A673 (cell line): ENCODE results near the gene ACYP2. TPM values are rescaled to one million over a fixed set of nuclear protein-coding genes. Genes with fewer than 3 reads are reported as not detected.
"Not testable (repeated sequence)": the region's sequence is repeated elsewhere in the genome, so short reads cannot be mapped to it uniquely, and the experiment has no call there.

Experiments used
- BruUV-seq: library from RNA; stranded (reverse); fragments of 400-500 nt; replicated peaks from 2 replicates; lab custom pipeline; 2021; lab: Mats Ljungman, UMichigan
- CTCF ChIA-PET: fragments of 300-600 bp; sonication (Branson Sonifier 250); formaldehyde crosslinking; loops from one replicate; lab custom pipeline; 2022; ENCODE audit warnings: antibody characterized with exemption; lab: Charles Lee
- POLR2A ChIA-PET: fragments of 300-600 bp; sonication (Branson Sonifier 250); formaldehyde crosslinking; loops from one replicate; lab custom pipeline; 2022; ENCODE audit warnings: antibody characterized with exemption; ENCODE audit not compliant: low non-redundant PET; lab: Charles Lee
- DNase-seq: peaks from one replicate; pipeline ENCODE4 v3.0.0-alpha.2; 2015; ENCODE audit warnings: low spot score
- H3K27ac ChIP-seq: fragments of 200-600 bp; sonication (generic); 2 replicates; pipeline ENCODE4 v1.5.1; 2016; ENCODE audit warnings: mixed run types, low read depth, mild to moderate bottlenecking, mixed read lengths, antibody characterized with exemption, low read length; ENCODE audit not compliant: poor library complexity, severe bottlenecking
- H3K27me3 ChIP-seq: fragments of 200-600 bp; sonication (generic); replicated peaks from 2 replicates; pipeline ENCODE4 v1.6.1; 2017; ENCODE audit warnings: mixed run types, low read depth, mild to moderate bottlenecking, mixed read lengths, antibody characterized with exemption, low read length; ENCODE audit not compliant: insufficient read depth, poor library complexity
- H3K36me3 ChIP-seq: fragments of 200-600 bp; sonication (generic); 2 replicates; pipeline ENCODE4 v1.6.1; 2016; ENCODE audit warnings: mixed run types, mild to moderate bottlenecking, mixed read lengths, antibody characterized with exemption, low read length; ENCODE audit not compliant: insufficient read depth, poor library complexity, severe bottlenecking
- H3K4me1 ChIP-seq: fragments of 200-600 bp; sonication (generic); 2 replicates; pipeline ENCODE4 v1.6.1; 2017; ENCODE audit warnings: mixed run types, mild to moderate bottlenecking, mixed read lengths, antibody characterized with exemption, low read length; ENCODE audit not compliant: insufficient read depth, poor library complexity, severe bottlenecking
- H3K4me3 ChIP-seq: fragments of 200-600 bp; sonication (generic); 2 replicates; pipeline ENCODE4 v1.5.1; 2016; ENCODE audit warnings: low read depth, mixed run types, mild to moderate bottlenecking, mixed read lengths, low read length; ENCODE audit not compliant: poor library complexity, severe bottlenecking
- H3K9me3 ChIP-seq: fragments of 200-600 bp; sonication (generic); 2 replicates; pipeline ENCODE4 v1.6.1; 2016; ENCODE audit warnings: mixed run types, low read depth, mild to moderate bottlenecking, mixed read lengths, antibody characterized with exemption, low read length; ENCODE audit not compliant: poor library complexity, severe bottlenecking
- CTCF ChIP-seq: fragments of 300-800, 200-600 bp; sonication (generic); conservative IDR thresholded peaks from 2 replicates; pipeline ENCODE4 v1.5.1; 2017; ENCODE audit warnings: low read depth, mild to moderate bottlenecking, antibody characterized with exemption, low read length, moderate library complexity, mixed read lengths
- EZH2 ChIP-seq: fragments of 200-600 bp; sonication (generic); IDR thresholded peaks from 2 replicates; pipeline ENCODE4 v1.6.1; 2017; ENCODE audit warnings: borderline replicate concordance, low read depth, mild to moderate bottlenecking, mixed read lengths, antibody characterized with exemption, low read length; ENCODE audit not compliant: poor library complexity, severe bottlenecking
- intact Hi-C: fragments of 100-400 bp; cut with micrococcal nuclease; formaldehyde crosslinking; loops from one replicate; pipeline ENCODE4 v1.10.0; 2022; ENCODE audit not compliant: unreplicated experiment
- total RNA-seq: library from RNA; stranded (reverse); gene quantifications from 2 replicates; pipeline ENCODE4 v1.2.3, GENCODE V29; 2021

The ACYP2 gene
- total RNA-seq, 1 experiment from 2014 or later, result 10.1 TPM

GRCh38 chr2:54261537-54261936 lies 146.1 kb downstream of the ACYP2 start:
- intact Hi-C loops, result no loop called here
- Histone ChIP-seq H3K36me3 (no peaks in the 10 kb centered on the region), H3K4me1 (no peaks in the 10 kb centered on the region), H3K9me3 (no peaks in the 10 kb centered on the region), H3K27me3 (no peaks in the 10 kb centered on the region), H3K27ac (no peak overlapping the region), H3K4me3 (no peak overlapping the region)
- ChIA-PET POLR2A (no interaction called here), CTCF (no interaction called here)
- no peak for TF ChIP-seq EZH2
- TF ChIP-seq CTCF, result no peak
- no peak for DNase-seq
- BruUV-seq, result no TSS peak

DNA sequence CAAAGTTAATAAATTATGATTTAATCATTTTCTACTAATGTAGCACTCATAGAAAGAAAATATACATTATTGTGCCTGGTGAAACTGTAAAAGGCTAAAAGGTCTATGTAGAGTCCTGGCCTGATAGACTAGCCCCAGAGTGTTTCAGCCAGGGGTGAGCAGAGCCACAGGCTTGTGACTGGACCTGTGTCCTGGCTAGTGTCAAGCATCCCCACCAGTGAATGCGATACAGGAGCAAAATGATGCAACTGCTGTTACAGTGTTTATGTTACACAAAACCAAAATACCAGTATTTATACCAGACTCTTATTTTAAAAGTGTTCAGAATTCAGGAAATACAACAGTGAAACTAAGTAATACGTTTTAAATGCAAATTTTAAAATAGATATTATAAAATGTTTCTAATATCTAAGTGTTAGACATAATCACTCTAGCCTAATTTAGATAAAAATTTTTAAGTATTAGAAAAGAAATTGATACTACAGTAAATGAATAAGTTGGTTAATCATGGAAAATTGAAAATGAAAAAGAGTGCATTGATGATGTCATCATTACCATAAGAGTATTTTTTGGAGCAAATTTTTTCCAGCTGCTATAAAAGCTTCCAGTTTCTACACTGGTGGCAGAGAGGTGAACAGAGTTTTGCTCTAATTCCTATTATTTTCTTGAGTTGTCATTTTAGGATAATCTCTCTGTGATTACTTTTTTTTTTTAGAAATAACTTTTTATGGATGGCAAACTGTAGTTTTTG lies 146.8 kb downstream of the ACYP2 start:
- CTCF ChIA-PET, result no interaction called here
- H3K9me3 ChIP-seq, result no peaks in the 10 kb centered on the region
- intact Hi-C loops, result no loop called here

GRCh38 chr2:54265081-54265480 lies 149.7 kb downstream of the ACYP2 start:
- CTCF ChIA-PET, result not testable (repeated sequence)

More for the DNA sequence above, 146.8 kb downstream of the ACYP2 start:
- BruUV-seq, result no TSS peak
- Histone ChIP-seq H3K4me1 (no peaks in the 10 kb centered on the region), H3K27me3 (no peaks in the 10 kb centered on the region), H3K27ac (no peak overlapping the region), H3K4me3 (no peak overlapping the region), H3K36me3 (no peaks in the 10 kb centered on the region)
- TF ChIP-seq EZH2 (no peak), CTCF (no peak)
- POLR2A ChIA-PET, result no interaction called here
- no peak for DNase-seq

GRCh38 chr2:54267577-54267976 lies 152.2 kb downstream of the ACYP2 start:
- intact Hi-C loops, result no loop called here
- Histone ChIP-seq H3K36me3 (no peaks in the 10 kb centered on the region), H3K4me1 (no peaks in the 10 kb centered on the region), H3K27me3 (no peaks in the 10 kb centered on the region), H3K9me3 (no peaks in the 10 kb centered on the region), H3K27ac (no peak overlapping the region), H3K4me3 (no peak overlapping the region)
- BruUV-seq, result no TSS peak
- no peak for TF ChIP-seq CTCF
- TF ChIP-seq EZH2, result no peak
- ChIA-PET POLR2A (no interaction called here), CTCF (no interaction called here)
- no peak for DNase-seq

More at GRCh38 chr2:54265081-54265480, 149.7 kb downstream of the ACYP2 start:
- POLR2A ChIA-PET, H3K9me3 ChIP-seq, intact Hi-C loops, DNase-seq, H3K27me3 ChIP-seq, H3K4me1 ChIP-seq, H3K4me3 ChIP-seq, BruUV-seq, H3K36me3 ChIP-seq, H3K27ac ChIP-seq: not testable (repeated sequence)
